Glutamatergic neuron (in vitro differentiated cells): ENCODE results near the gene FXYD4. TPM values are rescaled to one million over a fixed set of nuclear protein-coding genes. Genes with fewer than 3 reads are reported as not detected.
A peak's percentile ranks its signal among the peaks of the same experiment; 100 is the strongest.

ENCODE experiments used
- DNase-seq: peaks from one replicate; pipeline ENCODE4 v3.0.0; 2022
- H3K27ac Mint-ChIP-seq: one replicate; pipeline ENCODE4 v1.8.0; 2020; ENCODE audit warnings: mild to moderate bottlenecking, mixed read lengths, inconsistent platforms; ENCODE audit not compliant: unreplicated experiment
- H3K27me3 Mint-ChIP-seq: one replicate; pipeline ENCODE4 v1.8.0; 2020; ENCODE audit warnings: mild to moderate bottlenecking, moderate library complexity, mixed read lengths, inconsistent platforms; ENCODE audit not compliant: unreplicated experiment
- H3K36me3 Mint-ChIP-seq: one replicate; pipeline ENCODE4 v1.8.0; 2020; ENCODE audit warnings: mild to moderate bottlenecking, mixed read lengths, inconsistent platforms; ENCODE audit not compliant: unreplicated experiment
- H3K4me1 Mint-ChIP-seq: one replicate; pipeline ENCODE4 v1.8.0; 2020; ENCODE audit warnings: mild to moderate bottlenecking, low read depth, mixed read lengths, inconsistent platforms; ENCODE audit not compliant: unreplicated experiment
- H3K4me3 Mint-ChIP-seq: one replicate; pipeline ENCODE4 v1.8.0; 2020; ENCODE audit warnings: mild to moderate bottlenecking, mixed read lengths, inconsistent platforms; ENCODE audit not compliant: unreplicated experiment
- H3K9me3 Mint-ChIP-seq: one replicate; pipeline ENCODE4 v1.8.0; 2020; ENCODE audit warnings: mild to moderate bottlenecking, moderate library complexity, mixed read lengths, inconsistent platforms; ENCODE audit not compliant: unreplicated experiment
- long read RNA-seq: library from polyadenylated mRNA; unstranded; transcript quantifications from one replicate; pipeline ENCODE4 v2.0.0, GENCODE V29; 2020; ENCODE audit not compliant: unreplicated experiment
- total RNA-seq: library from RNA; stranded (reverse); fragmentation: NEBNext Ultra II Directional; extraction: Animal tissue kit (Norgen Biotek cat#: 25700); gene quantifications from one replicate; pipeline ENCODE4 v1.2.1, GENCODE V29; 2021; ENCODE audit not compliant: unreplicated experiment
- TF ChIP-seq, protein P1 (sequence below): fragments of 200-600 bp; sonication (generic); IDR thresholded peaks from one replicate; pipeline ENCODE4 v1.5.0; 2021; ENCODE audit not compliant: partially characterized antibody, unreplicated experiment

Gene FXYD4, protein sequence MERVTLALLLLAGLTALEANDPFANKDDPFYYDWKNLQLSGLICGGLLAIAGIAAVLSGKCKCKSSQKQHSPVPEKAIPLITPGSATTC
- total RNA-seq, result not detected
- long read RNA-seq, result 0 reads

DNA sequence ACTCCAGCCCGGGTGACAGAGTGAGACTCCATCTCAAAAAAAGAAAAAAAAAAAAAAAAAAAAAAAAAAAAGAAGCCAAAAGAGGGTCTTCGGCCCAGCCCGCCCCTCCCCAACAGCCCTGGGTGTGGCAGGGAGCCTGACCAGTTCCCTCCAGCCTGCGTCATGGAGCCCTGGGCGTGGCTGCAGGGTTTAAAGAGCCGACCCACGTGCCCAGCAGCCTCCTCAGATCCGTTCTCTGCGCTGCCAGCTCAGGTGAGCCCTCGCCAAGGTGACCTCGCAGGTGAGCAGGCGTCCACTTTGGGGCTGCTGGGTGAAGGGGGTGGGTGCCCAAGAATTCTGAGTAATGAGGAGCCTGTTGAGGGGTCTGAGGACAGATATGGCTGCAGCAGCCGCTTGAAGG, at the start of gene FXYD4:
TSS of gene FXYD4 (plus strand) at position 219 of the 400 bp plus-strand sequence. CDS start 2,111 bp downstream, outside the sequence.
- no peaks in the 10 kb centered on the region for H3K36me3 Mint-ChIP-seq
- no peak for DNase-seq
- peaks cover 1% of the 10 kb centered on the region for H3K27me3 Mint-ChIP-seq
- no peak within 1 kb of the TSS for H3K27ac Mint-ChIP-seq
- no peak within 1 kb of the TSS for H3K4me3 Mint-ChIP-seq
- peaks cover under 1% of the 10 kb centered on the region for H3K9me3 Mint-ChIP-seq
- H3K4me1 Mint-ChIP-seq, result no peaks in the 10 kb centered on the region
- TF ChIP-seq, protein P1, sequence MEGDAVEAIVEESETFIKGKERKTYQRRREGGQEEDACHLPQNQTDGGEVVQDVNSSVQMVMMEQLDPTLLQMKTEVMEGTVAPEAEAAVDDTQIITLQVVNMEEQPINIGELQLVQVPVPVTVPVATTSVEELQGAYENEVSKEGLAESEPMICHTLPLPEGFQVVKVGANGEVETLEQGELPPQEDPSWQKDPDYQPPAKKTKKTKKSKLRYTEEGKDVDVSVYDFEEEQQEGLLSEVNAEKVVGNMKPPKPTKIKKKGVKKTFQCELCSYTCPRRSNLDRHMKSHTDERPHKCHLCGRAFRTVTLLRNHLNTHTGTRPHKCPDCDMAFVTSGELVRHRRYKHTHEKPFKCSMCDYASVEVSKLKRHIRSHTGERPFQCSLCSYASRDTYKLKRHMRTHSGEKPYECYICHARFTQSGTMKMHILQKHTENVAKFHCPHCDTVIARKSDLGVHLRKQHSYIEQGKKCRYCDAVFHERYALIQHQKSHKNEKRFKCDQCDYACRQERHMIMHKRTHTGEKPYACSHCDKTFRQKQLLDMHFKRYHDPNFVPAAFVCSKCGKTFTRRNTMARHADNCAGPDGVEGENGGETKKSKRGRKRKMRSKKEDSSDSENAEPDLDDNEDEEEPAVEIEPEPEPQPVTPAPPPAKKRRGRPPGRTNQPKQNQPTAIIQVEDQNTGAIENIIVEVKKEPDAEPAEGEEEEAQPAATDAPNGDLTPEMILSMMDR, result no peak

DNA sequence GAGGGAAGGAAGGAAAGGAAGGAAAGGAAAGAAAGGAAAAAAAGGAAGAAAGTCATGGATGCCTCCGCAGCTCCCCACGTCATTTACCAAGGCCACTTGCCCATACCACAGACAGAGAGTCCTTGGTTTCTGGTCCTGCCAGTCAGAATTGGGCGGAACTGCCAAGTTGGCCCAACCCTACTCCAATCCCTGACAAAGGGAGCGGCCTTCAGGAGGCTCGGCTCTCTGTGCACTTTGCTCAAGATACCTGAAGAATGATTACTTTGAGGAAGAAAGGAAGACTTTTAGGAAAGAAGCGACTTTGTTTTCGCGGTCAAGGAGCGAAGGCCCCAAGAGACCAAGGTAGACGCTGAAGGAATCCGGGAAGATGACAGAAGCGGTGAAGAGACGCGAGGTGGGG, 49.1 kb upstream of the FXYD4 start:
- peaks cover 7% of the 10 kb centered on the region for H3K4me1 Mint-ChIP-seq
- DNase-seq, result no peak
- TF ChIP-seq, protein P1, result no peak
- peak overlapping the region; percentile 72 for H3K4me3 Mint-ChIP-seq
- no peaks in the 10 kb centered on the region for H3K36me3 Mint-ChIP-seq
- peaks cover 7% of the 10 kb centered on the region for H3K9me3 Mint-ChIP-seq
- peaks cover 11% of the 10 kb centered on the region for H3K27me3 Mint-ChIP-seq
- H3K27ac Mint-ChIP-seq, result no peak overlapping the region

DNA sequence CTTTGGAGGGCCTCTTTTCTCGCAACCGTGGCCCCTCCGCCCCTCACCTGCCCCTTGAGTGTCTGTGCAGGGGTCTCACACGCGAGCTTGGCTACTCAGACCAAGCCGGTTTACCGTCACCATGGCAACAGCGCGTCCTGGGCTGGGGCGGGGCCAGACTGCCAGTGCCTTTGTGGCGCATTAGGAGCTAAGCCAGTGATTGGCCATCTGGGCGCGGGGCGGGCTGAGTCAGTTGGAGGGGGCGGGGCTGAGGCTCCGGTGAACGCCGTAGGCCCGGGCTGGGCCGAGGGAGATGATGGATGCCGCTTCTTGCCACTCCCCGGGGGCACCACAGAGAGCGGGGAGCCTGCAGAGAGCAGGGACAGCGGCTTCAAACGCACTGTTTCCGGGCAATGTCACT, 48.7 kb upstream of the FXYD4 start:
- peak overlapping the region; percentile 72 for H3K4me3 Mint-ChIP-seq

DNA sequence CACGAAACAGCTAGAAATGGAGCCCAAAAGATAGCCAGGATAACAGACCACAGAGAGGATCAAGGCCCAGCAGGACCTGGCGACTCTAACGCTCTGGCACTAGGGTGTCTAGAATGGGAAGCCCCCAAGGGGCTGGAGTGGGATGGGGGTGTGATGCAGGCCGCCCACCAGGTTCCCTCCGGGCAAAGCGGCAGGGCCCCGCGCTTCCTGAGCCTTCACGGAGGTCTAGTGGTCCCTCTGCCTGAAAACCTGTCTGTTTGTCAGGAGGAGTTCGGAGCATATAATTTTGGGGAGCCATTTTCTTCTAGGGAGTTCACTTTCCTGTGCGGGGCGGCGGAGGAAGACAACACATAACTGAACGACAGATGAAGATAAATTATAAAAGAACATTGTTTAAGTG, 48.2 kb upstream of the FXYD4 start:
- peak overlapping the region; percentile 72 for H3K4me3 Mint-ChIP-seq
- H3K4me1 Mint-ChIP-seq, result peaks cover 7% of the 10 kb centered on the region
- DNase-seq, result no peak
- no peak overlapping the region for H3K27ac Mint-ChIP-seq
- H3K36me3 Mint-ChIP-seq, result peaks cover 6% of the 10 kb centered on the region
- TF ChIP-seq, protein P1, result no peak
- H3K27me3 Mint-ChIP-seq, result peaks cover 9% of the 10 kb centered on the region
- peaks cover 7% of the 10 kb centered on the region for H3K9me3 Mint-ChIP-seq

More for the DNA sequence above, 48.7 kb upstream of the FXYD4 start:
- Mint-ChIP-seq H3K36me3 (peaks cover under 1% of the 10 kb centered on the region), H3K4me1 (peaks cover 7% of the 10 kb centered on the region), H3K9me3 (peaks cover 7% of the 10 kb centered on the region), H3K27me3 (peaks cover 9% of the 10 kb centered on the region), H3K27ac (no peak overlapping the region)
- TF ChIP-seq, protein P1, result no peak
- peak; percentile 98 for DNase-seq

DNA sequence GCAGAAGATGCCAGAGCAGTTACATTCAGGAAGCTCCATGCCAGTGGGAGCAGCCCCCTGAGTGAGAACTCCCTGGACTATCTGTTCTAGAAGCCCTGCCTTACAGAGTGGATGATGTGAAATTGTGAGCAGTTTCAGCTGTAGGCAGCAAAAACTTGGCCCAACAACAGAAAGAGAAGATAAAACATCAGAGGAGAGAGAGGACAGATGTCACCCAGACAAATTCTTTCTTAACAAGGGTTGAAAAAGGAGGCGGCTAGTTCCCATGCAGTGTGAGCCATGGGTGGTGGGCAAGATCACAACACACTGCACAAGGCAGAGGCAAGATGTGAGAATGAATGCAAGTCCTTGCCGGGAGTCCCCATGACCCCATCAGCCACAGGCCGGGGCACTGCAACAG, 46.6 kb upstream of the FXYD4 start:
- no peak for DNase-seq
- H3K4me1 Mint-ChIP-seq, result peaks cover 1% of the 10 kb centered on the region
- H3K9me3 Mint-ChIP-seq, result peaks cover 9% of the 10 kb centered on the region
- TF ChIP-seq, protein P1, result no peak
- H3K36me3 Mint-ChIP-seq, result peaks cover 8% of the 10 kb centered on the region
- H3K4me3 Mint-ChIP-seq, result no peak overlapping the region
- H3K27me3 Mint-ChIP-seq, result peaks cover 7% of the 10 kb centered on the region
- H3K27ac Mint-ChIP-seq, result no peak overlapping the region
